GM23338 (cell line): ENCODE measurements around the gene HTR1B. TPM values are rescaled to one million over a fixed set of nuclear protein-coding genes. Genes with fewer than 3 reads are reported as not detected.

Source experiments
- ATAC-seq: fragments of 200-7000 bp; cut with Tn5 transposase; 3 replicates; pipeline ENCODE4 v1.9.1; 2020
- DNase-seq: peaks from one replicate; pipeline ENCODE4 v3.0.0-alpha.2; 2015; ENCODE audit warnings: low spot score
- H2AFZ ChIP-seq: fragments of 200-600 bp; sonication (generic); 2 replicates; pipeline ENCODE4 v1.8.0; 2016; ENCODE audit warnings: antibody characterized with exemption, mild to moderate bottlenecking, moderate library complexity
- H3F3A ChIP-seq: fragments of 200-600 bp; sonication (generic); replicated peaks from 2 replicates; pipeline ENCODE4 v1.8.0; 2017; ENCODE audit warnings: antibody characterized with exemption, mixed run types, low read depth
- H3K27ac ChIP-seq: fragments of 200-600 bp; sonication (generic); 2 replicates; pipeline ENCODE4 v1.6.1; 2016; ENCODE audit warnings: low read depth
- H3K27me3 ChIP-seq: fragments of 200-600 bp; sonication (generic); 2 replicates; pipeline ENCODE4 v1.8.0; 2016; ENCODE audit warnings: mild to moderate bottlenecking, mixed run types, moderate library complexity; ENCODE audit not compliant: insufficient read depth
- H3K36me3 ChIP-seq: fragments of 200-600 bp; sonication (generic); 2 replicates; pipeline ENCODE4 v1.8.0; 2016; ENCODE audit warnings: mild to moderate bottlenecking; ENCODE audit not compliant: insufficient read depth
- H3K4me1 ChIP-seq: fragments of 200-600 bp; sonication (generic); 2 replicates; pipeline ENCODE4 v1.8.0; 2016; ENCODE audit warnings: mild to moderate bottlenecking, moderate library complexity; ENCODE audit not compliant: insufficient read depth
- H3K4me2 ChIP-seq: fragments of 200-600 bp; sonication (generic); 2 replicates; pipeline ENCODE4 v1.7.1; 2017; ENCODE audit warnings: mixed run types
- H3K4me3 ChIP-seq: fragments of 200-600 bp; sonication (generic); 2 replicates; pipeline ENCODE4 v1.6.1; 2016; ENCODE audit warnings: mixed run types
- H3K79me2 ChIP-seq: fragments of 200-600 bp; sonication (generic); replicated peaks from 2 replicates; pipeline ENCODE4 v1.8.0; 2017; ENCODE audit warnings: mild to moderate bottlenecking; ENCODE audit not compliant: insufficient read depth
- H3K9me2 ChIP-seq: fragments of 200-600 bp; sonication (generic); 2 replicates; pipeline ENCODE4 v1.8.0; 2017; ENCODE audit not compliant: insufficient read depth
- H4K20me1 ChIP-seq: fragments of 200-600 bp; sonication (generic); replicated peaks from 2 replicates; pipeline ENCODE4 v1.8.0; 2017; ENCODE audit warnings: mild to moderate bottlenecking; ENCODE audit not compliant: insufficient read depth
- H3K27ac Mint-ChIP-seq: 2 replicates; pipeline ENCODE4 v1.8.0; 2020; ENCODE audit warnings: inconsistent platforms, mild to moderate bottlenecking, moderate library complexity, mixed read lengths
- H3K27me3 Mint-ChIP-seq: 3 replicates; pipeline ENCODE4 v1.8.0; 2022; ENCODE audit warnings: low read depth, mild to moderate bottlenecking, moderate library complexity, mixed read lengths, inconsistent platforms; ENCODE audit not compliant: insufficient read depth, poor library complexity
- H3K36me3 Mint-ChIP-seq: 3 replicates; pipeline ENCODE4 v1.8.0; 2021; ENCODE audit warnings: low read depth, mild to moderate bottlenecking, inconsistent platforms, moderate library complexity, mixed read lengths
- H3K4me1 Mint-ChIP-seq: 3 replicates; pipeline ENCODE4 v1.8.0; 2020; ENCODE audit warnings: mild to moderate bottlenecking, inconsistent platforms, mixed read lengths
- H3K4me3 Mint-ChIP-seq: 3 replicates; pipeline ENCODE4 v1.8.0; 2021; ENCODE audit warnings: moderate library complexity, mild to moderate bottlenecking, inconsistent platforms, mixed read lengths
- H3K9me3 Mint-ChIP-seq: 3 replicates; pipeline ENCODE4 v1.8.0; 2020; ENCODE audit warnings: moderate library complexity, mild to moderate bottlenecking, inconsistent platforms, mixed read lengths
- CREB1 ChIP-seq: fragments of 250-450 bp; sonication (Bioruptor Pico); IDR thresholded peaks from 2 replicates; pipeline ENCODE4 v1.5.0; 2020; ENCODE audit warnings: low read depth, mild to moderate bottlenecking, moderate library complexity
- EZH2 ChIP-seq: fragments of 200-600 bp; sonication (generic); IDR thresholded peaks from one replicate; pipeline ENCODE4 v1.8.0; 2017; ENCODE audit warnings: antibody characterized with exemption, mild to moderate bottlenecking, low read depth; ENCODE audit not compliant: unreplicated experiment
- NANOG ChIP-seq: IDR thresholded peaks from 2 replicates; pipeline ENCODE4 v1.6.1; 2016; ENCODE audit warnings: antibody characterized with exemption, borderline replicate concordance
- POLR2AphosphoS5 ChIP-seq: IDR thresholded peaks from 2 replicates; pipeline ENCODE4 v1.6.1; 2016; ENCODE audit warnings: antibody characterized with exemption, low read depth
- ZNF114 ChIP-seq: fragments of 250-450 bp; sonication (Bioruptor Pico); IDR thresholded peaks from 2 replicates; pipeline ENCODE4 v1.5.0; 2020; ENCODE audit warnings: mild to moderate bottlenecking, moderate library complexity
- ZNF331 ChIP-seq: fragments of 250-450 bp; sonication (Bioruptor Pico); IDR thresholded peaks from 2 replicates; pipeline ENCODE4 v1.5.0; 2020; ENCODE audit warnings: low read depth, mild to moderate bottlenecking, moderate library complexity
- polyA plus RNA-seq: library from polyadenylated mRNA; unstranded; fragments of >200 nt; fragmentation: Nextera tagmentation; extraction: Ambion mirVana; gene quantifications from 2 replicates; pipeline ENCODE4 v1.2.1, GENCODE V29; 2016
- total RNA-seq: library from RNA; depleted of rRNA; stranded (reverse); fragments of >200 nt; shearing (Covaris generic); gene quantifications from 2 replicates; pipeline ENCODE4 v1.2.3, GENCODE V29; 2014
- TF ChIP-seq, protein P1 (sequence below): IDR thresholded peaks from 2 replicates; pipeline ENCODE4 v1.6.1; 2016; ENCODE audit warnings: antibody characterized with exemption
- TF ChIP-seq, protein P2 (sequence below), 2 experiments: fragments of 200-600 bp in 1 of 2; sonication (generic) in 1 of 2; conservative IDR thresholded peaks; 2 replicates each; pipeline versions ENCODE4 v1.5.1 to v1.6.1; 2016 to 2017; ENCODE audit warnings: antibody characterized with exemption in 2 of 2, low read depth in 2 of 2, mild to moderate bottlenecking in 2 of 2, moderate library complexity in 1 of 2
- TF ChIP-seq, protein P3 (sequence below): IDR thresholded peaks from one replicate; pipeline ENCODE4 v1.6.1; 2018; ENCODE audit warnings: antibody characterized with exemption; ENCODE audit not compliant: unreplicated experiment

Gene HTR1B
- total and polyA plus RNA-seq, 2 experiments from 2014 or later, result 0.19 to 0.21 TPM

DNA sequence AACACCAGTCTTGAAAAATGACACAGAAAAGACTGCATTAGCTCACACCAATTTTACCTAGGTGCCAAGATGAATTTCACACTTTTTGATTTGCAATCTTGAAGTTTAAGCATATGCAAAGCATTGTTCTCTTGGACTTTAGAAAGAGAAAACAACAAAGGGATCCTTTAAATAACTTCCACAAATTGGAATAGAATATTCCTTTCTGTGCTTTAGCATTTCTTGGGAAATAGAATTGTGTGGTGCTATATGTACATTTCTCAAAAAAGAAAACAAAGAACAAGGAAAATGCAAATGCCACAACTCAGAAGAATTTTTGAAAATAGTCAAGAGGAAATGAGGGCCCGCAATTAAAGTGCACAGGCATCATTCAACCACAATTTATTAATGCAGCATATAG, 17.0 kb downstream of the HTR1B start (continued):
- TF ChIP-seq, protein P1, sequence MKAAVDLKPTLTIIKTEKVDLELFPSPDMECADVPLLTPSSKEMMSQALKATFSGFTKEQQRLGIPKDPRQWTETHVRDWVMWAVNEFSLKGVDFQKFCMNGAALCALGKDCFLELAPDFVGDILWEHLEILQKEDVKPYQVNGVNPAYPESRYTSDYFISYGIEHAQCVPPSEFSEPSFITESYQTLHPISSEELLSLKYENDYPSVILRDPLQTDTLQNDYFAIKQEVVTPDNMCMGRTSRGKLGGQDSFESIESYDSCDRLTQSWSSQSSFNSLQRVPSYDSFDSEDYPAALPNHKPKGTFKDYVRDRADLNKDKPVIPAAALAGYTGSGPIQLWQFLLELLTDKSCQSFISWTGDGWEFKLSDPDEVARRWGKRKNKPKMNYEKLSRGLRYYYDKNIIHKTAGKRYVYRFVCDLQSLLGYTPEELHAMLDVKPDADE, result no peak
- TF ChIP-seq ZNF331 (CRISPR knock-in tag), result no peak

DNA sequence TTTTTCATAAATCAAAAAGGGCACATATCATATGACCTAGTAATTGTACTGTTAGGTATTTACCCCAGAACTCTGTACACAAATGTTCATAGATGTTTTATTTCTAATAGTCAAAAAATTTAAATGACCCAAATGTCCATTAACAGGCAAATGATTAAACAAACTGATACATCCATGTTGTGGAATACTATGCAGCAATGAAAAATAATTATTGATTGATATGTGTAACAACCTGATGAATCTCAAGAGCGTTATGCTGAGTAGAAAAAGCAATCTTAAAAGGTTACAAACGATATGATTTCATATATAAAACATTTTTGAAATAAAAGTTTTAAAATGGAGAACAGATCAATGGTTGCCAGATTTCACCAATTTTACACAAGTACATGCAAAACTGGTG, 18.1 kb downstream of the HTR1B start:
- no peaks in the 10 kb centered on the region for H4K20me1 ChIP-seq
- no peak overlapping the region for H3K4me2 ChIP-seq
- no peak for TF ChIP-seq POLR2AphosphoS5
- TF ChIP-seq, protein P1, result no peak
- TF ChIP-seq, protein P2, sequence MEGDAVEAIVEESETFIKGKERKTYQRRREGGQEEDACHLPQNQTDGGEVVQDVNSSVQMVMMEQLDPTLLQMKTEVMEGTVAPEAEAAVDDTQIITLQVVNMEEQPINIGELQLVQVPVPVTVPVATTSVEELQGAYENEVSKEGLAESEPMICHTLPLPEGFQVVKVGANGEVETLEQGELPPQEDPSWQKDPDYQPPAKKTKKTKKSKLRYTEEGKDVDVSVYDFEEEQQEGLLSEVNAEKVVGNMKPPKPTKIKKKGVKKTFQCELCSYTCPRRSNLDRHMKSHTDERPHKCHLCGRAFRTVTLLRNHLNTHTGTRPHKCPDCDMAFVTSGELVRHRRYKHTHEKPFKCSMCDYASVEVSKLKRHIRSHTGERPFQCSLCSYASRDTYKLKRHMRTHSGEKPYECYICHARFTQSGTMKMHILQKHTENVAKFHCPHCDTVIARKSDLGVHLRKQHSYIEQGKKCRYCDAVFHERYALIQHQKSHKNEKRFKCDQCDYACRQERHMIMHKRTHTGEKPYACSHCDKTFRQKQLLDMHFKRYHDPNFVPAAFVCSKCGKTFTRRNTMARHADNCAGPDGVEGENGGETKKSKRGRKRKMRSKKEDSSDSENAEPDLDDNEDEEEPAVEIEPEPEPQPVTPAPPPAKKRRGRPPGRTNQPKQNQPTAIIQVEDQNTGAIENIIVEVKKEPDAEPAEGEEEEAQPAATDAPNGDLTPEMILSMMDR (conservative IDR thresholded peaks at IDR 0.05; ENCODE audit: low read depth in 2 of 2), result no peak
- TF ChIP-seq ZNF114, result no peak
- no peak overlapping the region for H2AFZ ChIP-seq
- no peaks in the 10 kb centered on the region for H3K79me2 ChIP-seq
- no peaks in the 10 kb centered on the region for H3K36me3 ChIP-seq
- no peaks in the 10 kb centered on the region for H3K27me3 Mint-ChIP-seq
- DNase-seq, result no peak
- no peak overlapping the region for H3K27ac ChIP-seq
- H3K27ac Mint-ChIP-seq, result no peak overlapping the region
- H3F3A ChIP-seq, result no peaks in the 10 kb centered on the region
- no peak for ATAC-seq
- H3K9me3 Mint-ChIP-seq, result no peaks in the 10 kb centered on the region
- no peaks in the 10 kb centered on the region for H3K27me3 ChIP-seq
- peaks cover 13% of the 10 kb centered on the region; the same call in 2 of the 3 replicates for H3K4me1 Mint-ChIP-seq
- no peak overlapping the region for H3K4me3 Mint-ChIP-seq
- peaks cover 16% of the 10 kb centered on the region for H3K4me1 ChIP-seq
- H3K36me3 Mint-ChIP-seq, result no peaks in the 10 kb centered on the region
- H3K9me2 ChIP-seq, result no peaks in the 10 kb centered on the region
- no peak overlapping the region for H3K4me3 ChIP-seq

DNA sequence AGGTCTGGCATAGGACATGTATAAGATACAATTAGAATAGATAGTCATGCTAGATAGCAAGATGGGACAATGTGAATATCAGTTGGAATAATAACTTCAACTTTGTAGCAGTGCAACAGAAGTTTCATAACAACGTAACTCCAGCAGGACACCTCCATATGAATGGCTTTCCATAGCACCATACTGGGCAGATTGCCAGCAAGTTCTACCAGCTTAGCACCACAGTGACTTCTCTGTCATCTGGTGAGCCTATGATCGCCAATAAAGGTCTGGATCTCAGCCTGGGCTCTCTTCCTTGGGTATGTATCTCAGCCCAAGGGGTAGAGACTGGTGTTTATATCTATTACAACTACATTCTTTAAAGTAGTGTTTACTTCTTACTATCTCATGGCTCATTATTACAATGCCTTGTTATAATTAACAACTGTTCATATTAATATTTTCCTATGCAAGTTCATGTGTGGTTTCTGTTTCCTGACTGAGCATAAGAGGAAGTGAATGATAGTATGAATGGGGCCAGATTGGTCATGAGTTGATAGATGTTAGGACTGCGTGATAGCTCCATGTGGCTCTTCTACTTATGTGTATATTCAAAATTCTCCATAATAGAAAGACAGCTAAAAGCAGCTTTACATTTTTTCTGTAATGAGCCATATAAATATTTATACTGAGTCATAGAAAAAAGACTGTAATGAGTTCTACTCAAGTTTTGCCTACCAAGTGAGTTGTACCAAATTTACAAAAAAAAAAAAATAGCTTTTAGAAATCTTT, 22.9 kb downstream of the HTR1B start:
- H3K27me3 Mint-ChIP-seq, result no peaks in the 10 kb centered on the region
- DNase-seq, result no peak
- no peak overlapping the region for H3K27ac Mint-ChIP-seq
- Histone ChIP-seq H3K27ac (no peak overlapping the region), H3K4me2 (no peak overlapping the region), H4K20me1 (no peaks in the 10 kb centered on the region), H3K36me3 (no peaks in the 10 kb centered on the region), H3F3A (no peaks in the 10 kb centered on the region), H3K4me1 (no peaks in the 10 kb centered on the region), H3K9me2 (no peaks in the 10 kb centered on the region), H3K27me3 (no peaks in the 10 kb centered on the region), H3K4me3 (no peak overlapping the region), H3K79me2 (no peaks in the 10 kb centered on the region), H2AFZ (no peak overlapping the region; the same call in 1 of the 2 replicates)
- H3K4me3 Mint-ChIP-seq, result no peak overlapping the region
- ATAC-seq, result no peak
- no peaks in the 10 kb centered on the region for H3K9me3 Mint-ChIP-seq
- H3K4me1 Mint-ChIP-seq, result no peaks in the 10 kb centered on the region
- no peaks in the 10 kb centered on the region for H3K36me3 Mint-ChIP-seq
- TF ChIP-seq EZH2 (no peak), POLR2AphosphoS5 (no peak), ZNF114 (no peak), CREB1 (no peak), ZNF331 (CRISPR knock-in tag) (no peak), NANOG (no peak)
- TF ChIP-seq, protein P1, result no peak
- TF ChIP-seq, protein P2 (conservative IDR thresholded peaks at IDR 0.05; ENCODE audit: low read depth in 2 of 2), result no peak
- TF ChIP-seq, protein P3, sequence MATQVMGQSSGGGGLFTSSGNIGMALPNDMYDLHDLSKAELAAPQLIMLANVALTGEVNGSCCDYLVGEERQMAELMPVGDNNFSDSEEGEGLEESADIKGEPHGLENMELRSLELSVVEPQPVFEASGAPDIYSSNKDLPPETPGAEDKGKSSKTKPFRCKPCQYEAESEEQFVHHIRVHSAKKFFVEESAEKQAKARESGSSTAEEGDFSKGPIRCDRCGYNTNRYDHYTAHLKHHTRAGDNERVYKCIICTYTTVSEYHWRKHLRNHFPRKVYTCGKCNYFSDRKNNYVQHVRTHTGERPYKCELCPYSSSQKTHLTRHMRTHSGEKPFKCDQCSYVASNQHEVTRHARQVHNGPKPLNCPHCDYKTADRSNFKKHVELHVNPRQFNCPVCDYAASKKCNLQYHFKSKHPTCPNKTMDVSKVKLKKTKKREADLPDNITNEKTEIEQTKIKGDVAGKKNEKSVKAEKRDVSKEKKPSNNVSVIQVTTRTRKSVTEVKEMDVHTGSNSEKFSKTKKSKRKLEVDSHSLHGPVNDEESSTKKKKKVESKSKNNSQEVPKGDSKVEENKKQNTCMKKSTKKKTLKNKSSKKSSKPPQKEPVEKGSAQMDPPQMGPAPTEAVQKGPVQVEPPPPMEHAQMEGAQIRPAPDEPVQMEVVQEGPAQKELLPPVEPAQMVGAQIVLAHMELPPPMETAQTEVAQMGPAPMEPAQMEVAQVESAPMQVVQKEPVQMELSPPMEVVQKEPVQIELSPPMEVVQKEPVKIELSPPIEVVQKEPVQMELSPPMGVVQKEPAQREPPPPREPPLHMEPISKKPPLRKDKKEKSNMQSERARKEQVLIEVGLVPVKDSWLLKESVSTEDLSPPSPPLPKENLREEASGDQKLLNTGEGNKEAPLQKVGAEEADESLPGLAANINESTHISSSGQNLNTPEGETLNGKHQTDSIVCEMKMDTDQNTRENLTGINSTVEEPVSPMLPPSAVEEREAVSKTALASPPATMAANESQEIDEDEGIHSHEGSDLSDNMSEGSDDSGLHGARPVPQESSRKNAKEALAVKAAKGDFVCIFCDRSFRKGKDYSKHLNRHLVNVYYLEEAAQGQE, result no peak
